Immature natural killer cell (primary cell): ENCODE results near the gene HOMER2. TPM values are rescaled to one million over a fixed set of nuclear protein-coding genes. Genes with fewer than 3 reads are reported as not detected.
"Not testable (repeated sequence)": the region's sequence is repeated elsewhere in the genome, so short reads cannot be mapped to it uniquely, and the experiment has no call there.

Source experiments
- DNase-seq, 3 donors: peaks; one replicate each; pipeline ENCODE4 v3.0.0; 2022; ENCODE audit warnings: mixed read lengths in 1 of 3
- H3K27ac Mint-ChIP-seq, 6 donors: one replicate each; pipeline ENCODE4 v1.8.0; 2020; ENCODE audit warnings: mixed read lengths in 6 of 6, mild to moderate bottlenecking in 5 of 6, inconsistent platforms in 4 of 6, moderate library complexity in 3 of 6
- H3K27me3 Mint-ChIP-seq, 3 donors: one replicate each; pipeline ENCODE4 v1.8.0; 2020 to 2021; ENCODE audit warnings: low read depth in 3 of 3, mild to moderate bottlenecking in 3 of 3, mixed read lengths in 3 of 3, moderate library complexity in 3 of 3, inconsistent platforms in 1 of 3
- H3K36me3 Mint-ChIP-seq, 3 donors: one replicate each; pipeline ENCODE4 v1.8.0; 2020; ENCODE audit warnings: mixed read lengths in 3 of 3, inconsistent platforms in 2 of 3, mild to moderate bottlenecking in 2 of 3
- H3K4me1 Mint-ChIP-seq, 2 donors: one replicate each; pipeline ENCODE4 v1.8.0; 2020; ENCODE audit warnings: inconsistent platforms in 2 of 2, mild to moderate bottlenecking in 2 of 2, mixed read lengths in 2 of 2, moderate library complexity in 1 of 2
- H3K4me3 Mint-ChIP-seq, 5 donors: one replicate each; pipeline ENCODE4 v1.8.0; 2020; ENCODE audit warnings: mild to moderate bottlenecking in 5 of 5, mixed read lengths in 5 of 5, inconsistent platforms in 3 of 5, moderate library complexity in 3 of 5
- H3K9me3 Mint-ChIP-seq, 6 donors: one replicate each; pipeline ENCODE4 v1.8.0; 2020; ENCODE audit warnings: mild to moderate bottlenecking in 6 of 6, mixed read lengths in 6 of 6, inconsistent platforms in 4 of 6, moderate library complexity in 3 of 6
- polyA plus RNA-seq, 3 donors: library from polyadenylated mRNA; unstranded; fragments of 300-500 nt; fragmentation: Illumina TruSeq; gene quantifications; one replicate each; pipeline ENCODE4 v1.2.3, GENCODE V29; 2021

HOMER2 gene
- polyA plus RNA-seq = 1 to 10 TPM in 2 of 3 donors, not detected in 1; 3.4 to 3.5 TPM

DNA sequence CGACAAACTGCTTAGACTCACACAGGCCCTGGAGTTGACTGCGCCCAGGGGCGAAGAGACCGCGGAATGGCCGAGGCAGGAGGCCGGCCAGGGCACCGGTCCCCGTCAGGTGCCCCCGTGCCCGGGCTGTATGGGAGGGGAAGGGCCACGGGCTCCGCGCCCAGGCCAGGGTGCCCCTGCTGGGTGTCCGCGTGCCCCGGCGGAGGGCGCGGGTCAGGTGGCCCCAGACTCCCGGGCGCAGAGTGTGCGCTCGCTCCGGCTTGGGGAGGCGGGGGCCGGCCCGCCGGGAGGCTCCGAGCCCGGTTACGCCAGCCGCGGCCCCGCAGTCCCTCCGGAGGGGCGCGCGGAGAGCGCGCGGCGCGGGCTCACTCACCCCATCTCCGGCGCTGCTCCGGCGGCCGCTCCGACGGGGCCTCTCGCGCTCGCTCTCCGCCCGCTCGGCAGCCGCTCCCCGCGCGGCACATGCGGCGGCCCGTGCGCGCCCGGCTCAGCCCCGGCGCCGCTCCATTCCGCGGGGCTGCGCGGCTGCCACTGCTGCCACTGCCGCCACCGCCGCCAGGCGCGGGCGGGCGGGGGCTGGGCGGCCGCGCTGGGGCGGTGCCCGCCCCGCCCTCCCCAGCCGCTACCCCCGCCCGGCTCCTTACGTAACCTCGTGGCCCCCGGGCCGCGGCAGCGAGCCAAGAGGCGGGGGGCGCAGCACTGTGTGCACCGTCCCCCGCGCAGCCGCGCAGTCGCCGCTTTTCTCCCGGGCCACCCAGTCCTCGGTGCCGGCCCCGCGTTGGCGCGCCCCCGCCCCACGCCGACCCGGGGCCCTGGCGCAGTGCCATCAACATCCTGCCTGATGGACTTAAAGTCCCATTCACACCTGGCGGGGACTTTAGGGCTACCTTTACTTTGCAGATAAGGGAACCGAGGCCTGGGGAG lies at the start of gene HOMER2:
Gene HOMER2, minus strand, starts transcription at position 563 of the 924 bp plus-strand sequence. Its CDS starts 185 bp downstream, at position 378.
- H3K4me1 Mint-ChIP-seq = peaks cover 6 to 7% of the 10 kb centered on the region in 2 donors
- no peak for DNase-seq
- H3K36me3 Mint-ChIP-seq = peaks cover 0 to 4% (median 0%) of the 10 kb centered on the region in 3 donors
- peak within 1 kb of the TSS; percentile 46 to 70 (median 69) for H3K4me3 Mint-ChIP-seq
- H3K9me3 Mint-ChIP-seq = no peaks in the 10 kb centered on the region
- no peak within 1 kb of the TSS for H3K27ac Mint-ChIP-seq
- H3K27me3 Mint-ChIP-seq = peaks cover 5 to 9% (median 6%) of the 10 kb centered on the region in 3 donors

DNA sequence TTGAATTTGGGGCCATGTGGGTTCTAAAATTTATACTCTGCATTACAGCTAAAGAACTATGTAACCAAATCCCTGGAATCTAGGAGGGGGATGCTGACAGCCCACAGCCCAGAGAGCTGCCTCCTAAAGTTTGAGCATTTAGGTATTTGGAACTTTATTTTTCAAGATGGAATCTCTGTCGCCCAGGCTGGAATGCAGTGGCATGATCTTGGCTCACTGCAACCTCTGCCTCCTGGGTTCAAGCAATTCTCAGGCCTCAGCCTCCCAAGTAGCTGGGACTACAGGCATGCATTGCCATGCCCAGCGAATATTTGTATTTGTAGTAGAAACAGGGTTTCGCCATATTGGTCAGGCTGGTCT lies 48.1 kb upstream of the HOMER2 start:
- not testable (repeated sequence) for H3K9me3 Mint-ChIP-seq, H3K27me3 Mint-ChIP-seq, DNase-seq, H3K36me3 Mint-ChIP-seq
- Mint-ChIP-seq H3K27ac (peak overlapping the region in 4 of 6 donors; percentile 44 to 82 (median 64)), H3K4me3 (peak overlapping the region in 1 of 5 donors; percentile 59), H3K4me1 (peaks cover 7 to 11% of the 10 kb centered on the region in 2 donors)

DNA sequence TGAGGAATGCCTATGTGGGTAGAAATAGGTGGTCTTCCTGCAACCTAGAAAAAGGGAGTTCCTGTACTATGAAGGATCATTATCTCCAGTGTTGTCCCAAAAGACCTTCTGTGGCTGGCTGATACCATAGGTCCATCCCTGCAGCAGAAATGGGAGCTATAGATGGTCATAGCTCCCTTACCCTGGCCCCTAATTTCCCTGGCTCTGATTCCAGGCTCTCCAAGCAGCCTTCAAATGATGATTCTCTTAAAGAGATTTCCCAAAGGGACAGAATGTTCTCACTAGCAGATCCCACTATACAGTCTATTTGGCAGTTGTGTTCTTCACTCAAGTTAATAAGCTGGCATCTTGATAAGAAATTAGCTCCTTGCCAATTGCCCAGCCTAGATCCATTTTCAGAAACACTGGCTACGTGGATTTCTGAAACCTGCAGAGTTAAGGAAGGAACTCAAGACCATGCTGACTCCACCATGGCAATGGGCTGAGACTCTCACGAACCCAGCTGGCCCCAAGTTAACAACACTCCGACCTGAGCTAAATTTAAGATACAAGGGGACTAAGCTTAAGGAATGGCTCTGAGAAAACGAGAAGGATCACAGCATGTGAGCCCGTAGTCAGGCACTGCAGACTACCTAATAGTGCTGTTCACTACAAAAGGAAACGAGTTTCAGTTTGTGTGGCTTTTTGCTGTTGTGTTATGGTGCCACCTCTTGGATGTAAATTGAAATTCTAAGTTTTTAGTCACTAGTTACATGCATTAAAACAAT lies 47.6 kb upstream of the HOMER2 start:
- H3K9me3 Mint-ChIP-seq = no peaks in the 10 kb centered on the region
- H3K27me3 Mint-ChIP-seq = peaks cover 0 to 2% (median 0%) of the 10 kb centered on the region in 3 donors
- peak; percentile 31 to 55 (median 32) for DNase-seq
- peaks cover 0 to 4% (median 0%) of the 10 kb centered on the region in 3 donors for H3K36me3 Mint-ChIP-seq
- H3K4me1 Mint-ChIP-seq = peaks cover 7 to 11% of the 10 kb centered on the region in 2 donors
- peak overlapping the region; percentile 44 to 82 (median 72) for H3K27ac Mint-ChIP-seq
- peak overlapping the region; percentile 59 to 81 (median 72) for H3K4me3 Mint-ChIP-seq

DNA sequence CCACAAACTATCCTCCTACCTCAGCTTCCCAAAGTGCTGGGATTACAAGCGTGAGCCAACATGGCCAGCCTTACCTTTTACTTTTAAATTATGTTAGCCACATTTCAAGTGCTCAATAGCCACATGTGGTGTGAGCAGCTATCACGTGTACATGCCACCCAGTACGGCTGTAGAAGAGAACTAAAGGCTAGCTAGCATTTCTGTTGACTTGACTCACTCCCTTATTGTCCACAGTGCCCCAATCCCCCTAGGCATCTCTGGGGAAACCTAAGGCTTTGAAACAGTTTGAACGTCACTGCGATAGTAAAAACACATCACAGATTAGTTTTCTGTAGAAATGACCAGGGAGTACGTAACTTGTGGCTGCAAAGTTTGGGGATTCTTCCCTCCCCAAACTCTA lies 46.9 kb upstream of the HOMER2 start:
- Mint-ChIP-seq H3K36me3 (no peaks in the 10 kb centered on the region), H3K4me3 (no peak overlapping the region), H3K27me3 (peaks cover 0 to 2% (median 0%) of the 10 kb centered on the region in 3 donors), H3K9me3 (no peaks in the 10 kb centered on the region), H3K4me1 (peaks cover 7 to 11% of the 10 kb centered on the region in 2 donors), H3K27ac (no peak overlapping the region)
- no peak for DNase-seq

DNA sequence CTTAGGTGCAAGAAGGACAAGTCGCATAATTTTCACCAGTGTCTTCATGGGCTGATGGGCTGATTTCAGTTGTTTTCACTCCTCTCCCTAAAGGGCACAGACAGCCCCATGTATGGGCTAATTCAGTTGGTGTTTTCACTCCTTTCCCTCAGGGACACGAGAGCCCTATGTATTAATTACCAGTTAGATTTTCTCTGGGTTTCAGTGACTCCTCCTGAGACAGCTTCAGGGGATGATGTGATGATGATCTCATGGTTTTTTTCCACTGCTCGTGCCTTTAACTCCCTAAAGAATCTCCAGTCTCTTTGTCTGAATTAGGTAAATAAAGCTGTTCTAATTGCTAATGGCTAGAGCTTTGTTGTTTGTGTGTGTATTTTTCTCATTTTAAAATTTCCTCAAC lies 43.4 kb upstream of the HOMER2 start:
- Mint-ChIP-seq H3K27me3 (peaks cover 0 to 2% (median 0%) of the 10 kb centered on the region in 3 donors), H3K4me1 (peaks cover 7 to 11% of the 10 kb centered on the region in 2 donors), H3K36me3 (peaks cover 4% of the 10 kb centered on the region in 3 donors), H3K27ac (no peak overlapping the region), H3K4me3 (no peak overlapping the region), H3K9me3 (no peaks in the 10 kb centered on the region)
- no peak for DNase-seq

DNA sequence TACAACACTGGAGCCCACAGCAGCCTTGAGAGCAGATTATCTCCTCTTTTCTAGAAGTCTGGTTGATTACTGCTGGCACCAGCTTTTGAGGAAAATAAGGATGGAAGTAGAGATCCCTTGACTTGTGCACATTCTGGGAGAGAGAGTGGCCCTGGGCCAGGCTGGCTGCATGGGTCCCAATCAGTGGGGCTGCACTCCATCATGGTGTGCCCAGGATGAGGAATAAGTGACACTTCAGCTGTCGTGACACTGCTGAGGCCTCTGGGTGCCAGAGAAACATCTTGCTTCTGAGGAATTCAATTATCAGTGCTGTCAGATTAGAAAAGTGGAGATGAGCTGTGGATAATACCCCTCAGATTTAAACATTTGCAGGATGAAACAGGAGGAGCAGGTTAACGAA lies 42.6 kb upstream of the HOMER2 start:
- no peaks in the 10 kb centered on the region for H3K9me3 Mint-ChIP-seq
- H3K27ac Mint-ChIP-seq = no peak overlapping the region

DNA sequence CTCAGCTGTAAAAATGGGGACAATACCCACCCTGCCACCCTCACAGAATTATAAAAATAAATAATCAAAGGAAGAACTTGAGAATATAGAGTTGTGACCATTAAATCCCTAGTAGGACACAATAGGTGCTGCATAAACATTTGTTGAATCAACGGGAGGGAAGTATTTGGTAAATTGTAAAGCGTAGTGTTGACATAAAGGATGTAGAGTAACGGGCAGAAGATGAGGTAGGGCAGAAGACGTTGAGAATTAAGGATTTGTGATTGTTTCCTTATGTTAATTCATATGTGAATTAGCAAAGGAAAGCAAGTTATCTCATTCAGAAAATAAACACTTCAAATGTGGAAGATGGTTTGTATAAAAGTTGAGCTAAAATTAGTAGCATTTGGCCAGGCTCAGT lies 40.6 kb upstream of the HOMER2 start:
- Mint-ChIP-seq H3K36me3 (peaks cover 4 to 18% (median 9%) of the 10 kb centered on the region in 3 donors), H3K27ac (no peak overlapping the region), H3K4me1 (peaks cover 3 to 9% of the 10 kb centered on the region in 2 donors), H3K4me3 (no peak overlapping the region), H3K9me3 (no peaks in the 10 kb centered on the region), H3K27me3 (peaks cover 0 to 2% (median 0%) of the 10 kb centered on the region in 3 donors)
- no peak for DNase-seq

More for the DNA sequence above, 42.6 kb upstream of the HOMER2 start:
- Mint-ChIP-seq H3K4me1 (peaks cover 4 to 10% of the 10 kb centered on the region in 2 donors), H3K4me3 (no peak overlapping the region), H3K27me3 (peaks cover 0 to 2% (median 0%) of the 10 kb centered on the region in 3 donors), H3K36me3 (peaks cover 4 to 9% (median 7%) of the 10 kb centered on the region in 3 donors)
- no peak for DNase-seq

DNA sequence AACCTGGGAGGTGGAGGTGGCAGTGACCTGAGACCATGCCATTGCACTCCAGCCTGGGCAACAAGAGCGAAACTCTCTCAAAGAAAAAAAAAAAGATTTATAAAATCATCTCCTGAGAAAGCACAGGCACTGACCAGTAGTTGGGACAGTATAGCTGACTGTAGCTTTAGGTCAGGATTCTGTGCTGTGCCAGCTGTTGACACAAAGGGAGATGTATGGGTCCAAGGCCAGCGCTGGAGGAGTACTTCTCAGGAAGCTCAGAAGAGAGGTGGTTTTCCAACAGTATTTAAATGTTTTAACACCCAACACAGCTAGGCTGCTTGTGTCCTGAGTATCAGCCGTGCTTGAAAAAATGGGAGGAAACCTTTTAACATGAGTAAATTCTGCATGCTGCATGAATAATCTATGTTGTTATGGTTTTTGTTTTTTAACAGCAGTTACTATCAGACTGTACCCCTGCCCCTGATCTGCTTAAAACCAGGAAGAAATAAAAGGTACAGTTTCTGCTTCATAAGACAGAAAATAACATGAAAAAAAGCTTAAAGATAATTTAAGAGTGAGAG lies 40.0 kb upstream of the HOMER2 start:
- no peak overlapping the region for H3K27ac Mint-ChIP-seq
- H3K4me3 Mint-ChIP-seq = no peak overlapping the region
- peaks cover 4 to 19% (median 9%) of the 10 kb centered on the region in 3 donors for H3K36me3 Mint-ChIP-seq
- H3K4me1 Mint-ChIP-seq = peaks cover 5 to 10% of the 10 kb centered on the region in 2 donors
- no peaks in the 10 kb centered on the region for H3K9me3 Mint-ChIP-seq
- DNase-seq = no peak
- peaks cover 0 to 2% (median 0%) of the 10 kb centered on the region in 3 donors for H3K27me3 Mint-ChIP-seq

DNA sequence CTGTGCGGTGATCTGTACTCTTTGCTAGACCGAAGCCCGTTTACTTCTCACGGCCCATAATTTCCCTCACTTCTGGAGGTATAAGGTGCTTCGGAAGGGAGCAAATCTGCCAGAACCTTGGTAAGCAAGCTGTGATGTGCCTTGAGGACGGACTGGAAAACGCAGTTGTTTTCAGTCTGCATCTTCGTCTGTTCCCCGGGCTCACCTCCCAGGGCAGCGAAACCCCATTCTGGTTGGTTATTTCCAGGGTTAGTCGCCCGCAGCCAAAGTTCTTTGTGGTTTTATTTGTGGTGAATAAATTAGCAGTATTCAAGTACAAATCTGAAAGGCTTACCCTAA lies 33.9 kb upstream of the HOMER2 start:
- peak overlapping the region; percentile 98 to 100 (median 99) for H3K4me3 Mint-ChIP-seq
- peaks cover 0 to 19% (median 6%) of the 10 kb centered on the region in 3 donors for H3K36me3 Mint-ChIP-seq
- peaks cover 0 to 3% (median under 1%) of the 10 kb centered on the region in 3 donors for H3K27me3 Mint-ChIP-seq
- H3K27ac Mint-ChIP-seq = peak overlapping the region; percentile 88 to 97 (median 94)
- DNase-seq = no peak
- H3K4me1 Mint-ChIP-seq = peaks cover 29 to 41% of the 10 kb centered on the region in 2 donors
- H3K9me3 Mint-ChIP-seq = no peaks in the 10 kb centered on the region

DNA sequence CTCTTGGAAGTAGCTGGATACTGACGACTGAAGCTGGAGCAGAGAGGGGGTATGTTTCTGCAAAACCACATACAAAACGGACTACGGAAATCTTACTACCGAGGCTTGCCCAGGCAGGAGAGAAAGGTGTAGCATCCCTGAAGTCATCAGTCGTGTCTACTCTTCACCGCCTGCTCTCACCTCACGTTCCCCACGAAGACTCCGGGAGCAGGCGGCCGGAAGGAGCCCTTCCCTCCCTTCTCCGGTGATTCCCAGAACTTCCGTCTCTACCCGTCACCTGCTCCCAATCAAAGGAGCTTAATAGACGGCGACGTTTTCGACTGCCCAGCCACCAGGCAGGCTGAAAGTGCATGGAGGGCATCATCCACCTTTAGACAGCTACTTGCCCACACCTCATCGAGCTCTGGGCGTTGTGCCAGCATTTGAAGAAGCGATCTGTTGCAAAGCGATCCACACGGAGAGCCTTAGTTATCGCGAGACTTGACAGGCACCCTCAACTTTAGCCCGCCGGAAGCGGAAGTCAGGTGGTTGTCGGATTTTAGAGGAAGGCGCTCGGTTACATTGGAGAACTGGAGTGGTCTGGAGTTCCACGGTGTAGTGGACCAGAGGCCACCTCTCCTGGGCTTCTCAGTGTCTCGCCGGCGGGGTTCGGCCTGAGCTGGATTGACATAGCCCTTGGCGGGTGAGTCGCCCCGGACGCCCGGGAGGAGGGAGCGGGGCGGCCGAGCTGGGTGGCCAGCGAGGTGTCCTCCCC lies 33.3 kb upstream of the HOMER2 start, which contains the start of gene RAMAC:
Gene RAMAC, plus strand, starts transcription at position 523 of the 754 bp plus-strand sequence. CDS start 2,809 bp downstream, outside the sequence.
- H3K27me3 Mint-ChIP-seq = peaks cover 0 to 3% (median 0%) of the 10 kb centered on the region in 3 donors
- peak within 1 kb of the TSS; percentile 98 to 100 (median 99) for H3K4me3 Mint-ChIP-seq
- H3K9me3 Mint-ChIP-seq = no peaks in the 10 kb centered on the region
- H3K27ac Mint-ChIP-seq = peak within 1 kb of the TSS; percentile 88 to 97 (median 94)
- H3K36me3 Mint-ChIP-seq = peaks cover 0 to 18% (median 4%) of the 10 kb centered on the region in 3 donors
- H3K4me1 Mint-ChIP-seq = peaks cover 29 to 41% of the 10 kb centered on the region in 2 donors
- DNase-seq = peak; percentile 89 to 92 (median 91)

DNA sequence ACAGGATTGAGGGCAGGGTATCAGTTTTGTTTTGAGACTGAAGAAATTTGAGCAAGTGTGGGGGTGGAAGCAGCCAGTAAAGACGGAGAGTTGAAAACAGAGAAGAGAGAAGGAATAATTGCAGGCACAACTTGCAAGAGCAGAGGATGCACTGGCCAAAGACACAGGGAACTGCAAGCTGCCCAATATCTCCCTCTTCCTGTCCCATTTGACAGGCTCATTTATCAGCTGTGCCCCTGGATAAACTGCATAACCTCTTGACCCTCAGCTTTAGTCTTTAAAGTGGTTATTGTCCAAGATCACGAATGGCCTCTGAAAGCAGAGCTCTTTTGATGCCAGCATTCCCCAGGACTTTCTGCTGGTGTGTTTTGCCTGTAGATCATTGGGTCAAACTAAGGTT lies 28.5 kb upstream of the HOMER2 start:
- H3K27ac Mint-ChIP-seq = no peak overlapping the region
- no peak overlapping the region for H3K4me3 Mint-ChIP-seq
- no peaks in the 10 kb centered on the region for H3K9me3 Mint-ChIP-seq
- no peaks in the 10 kb centered on the region for H3K36me3 Mint-ChIP-seq
- DNase-seq = no peak
- H3K4me1 Mint-ChIP-seq = peaks cover 11 to 16% of the 10 kb centered on the region in 2 donors
- peaks cover 0 to 2% (median 0%) of the 10 kb centered on the region in 3 donors for H3K27me3 Mint-ChIP-seq

DNA sequence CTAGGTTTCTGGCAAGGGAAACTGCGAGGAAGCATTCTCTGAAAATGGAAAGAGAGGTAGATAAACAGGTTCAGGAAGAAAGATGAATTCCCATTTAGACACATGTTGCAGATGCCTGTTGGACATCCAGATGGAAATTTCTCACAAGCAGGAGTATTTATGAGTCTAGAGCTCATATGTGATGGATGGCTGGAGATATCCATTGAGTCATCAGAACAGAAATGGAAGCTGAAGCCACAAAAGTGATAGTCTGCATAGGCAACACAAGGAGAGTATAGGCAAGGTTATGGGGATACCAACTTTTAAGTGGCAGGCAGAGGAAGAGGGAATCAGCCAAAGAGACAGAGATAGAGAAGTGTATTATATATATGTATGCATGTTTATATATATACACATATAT lies 27.2 kb upstream of the HOMER2 start:
- no peaks in the 10 kb centered on the region for H3K27me3 Mint-ChIP-seq
- H3K27ac Mint-ChIP-seq = no peak overlapping the region
- H3K36me3 Mint-ChIP-seq = no peaks in the 10 kb centered on the region
- H3K4me3 Mint-ChIP-seq = no peak overlapping the region
- no peaks in the 10 kb centered on the region for H3K9me3 Mint-ChIP-seq
- H3K4me1 Mint-ChIP-seq = peaks cover 1 to 4% of the 10 kb centered on the region in 2 donors
- DNase-seq = no peak

DNA sequence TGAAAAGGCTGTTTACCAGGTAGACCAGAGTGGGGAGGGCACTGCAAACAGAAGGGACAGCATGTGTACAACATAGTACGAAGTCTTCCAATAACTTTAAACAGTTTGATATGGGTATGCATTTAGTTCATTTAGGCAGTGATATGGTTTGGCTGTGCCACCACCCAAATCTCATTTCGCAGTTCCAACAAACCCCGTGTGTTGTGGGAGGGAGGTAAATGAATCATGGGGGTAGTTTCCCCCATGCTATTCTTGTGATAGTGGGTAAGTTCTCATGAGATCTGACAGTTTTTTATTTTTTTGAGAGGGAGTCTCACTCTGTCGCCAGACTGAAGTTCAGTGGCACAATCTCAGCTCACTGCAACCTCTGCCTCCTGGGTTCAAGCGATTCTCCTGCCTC lies 25.9 kb upstream of the HOMER2 start:
- Mint-ChIP-seq H3K9me3 (no peaks in the 10 kb centered on the region), H3K36me3 (no peaks in the 10 kb centered on the region), H3K4me3 (no peak overlapping the region), H3K27me3 (no peaks in the 10 kb centered on the region), H3K4me1 (peaks cover 0 to 1% of the 10 kb centered on the region in 2 donors), H3K27ac (no peak overlapping the region)
- DNase-seq = no peak
